ENCODE data around the gene SEMA3G.

SEMA3G gene

DNA sequence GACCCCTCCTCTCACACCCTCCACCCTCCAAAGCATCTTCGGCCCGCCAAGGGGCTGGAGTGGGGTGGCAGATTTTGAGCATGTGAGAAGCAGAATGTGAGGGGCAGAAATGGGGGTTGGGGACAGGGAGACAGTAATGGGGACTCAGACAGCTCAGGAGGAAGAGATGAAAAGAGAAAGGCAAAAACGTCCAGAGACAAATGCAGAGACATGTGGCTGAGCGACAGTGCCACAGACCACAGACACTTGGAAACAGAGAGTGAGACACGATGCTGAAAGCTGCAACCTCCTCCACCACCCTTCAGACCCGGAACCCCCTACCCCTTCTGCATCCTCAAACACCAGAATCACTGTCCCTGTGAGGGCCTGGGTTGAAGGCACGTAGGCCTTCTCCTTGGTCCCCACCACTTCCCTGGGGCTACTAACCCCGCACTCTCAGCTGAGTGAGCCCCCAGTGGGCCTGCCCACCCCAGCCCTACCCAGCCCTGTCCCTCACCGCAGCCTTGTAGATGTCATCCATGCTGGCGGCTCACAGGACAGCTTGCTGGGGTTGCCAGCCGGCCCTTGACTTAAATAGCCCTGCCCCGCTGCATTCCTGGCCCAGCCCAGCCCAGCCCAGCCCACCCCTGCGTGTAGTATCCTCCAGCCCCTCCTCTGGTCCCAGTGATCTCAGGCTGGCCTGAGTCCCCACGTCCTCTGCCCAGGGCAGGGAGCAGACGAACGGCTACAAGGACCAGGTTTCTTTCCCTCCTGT, 8.8 kb upstream of the SEMA3G start, which contains the start of gene TNNC1:
Gene TNNC1 (minus strand): TSS at position 546 of the 754 bp plus-strand sequence. CDS start 26 bp downstream, at position 520.
- DNase-seq: no peak

DNA sequence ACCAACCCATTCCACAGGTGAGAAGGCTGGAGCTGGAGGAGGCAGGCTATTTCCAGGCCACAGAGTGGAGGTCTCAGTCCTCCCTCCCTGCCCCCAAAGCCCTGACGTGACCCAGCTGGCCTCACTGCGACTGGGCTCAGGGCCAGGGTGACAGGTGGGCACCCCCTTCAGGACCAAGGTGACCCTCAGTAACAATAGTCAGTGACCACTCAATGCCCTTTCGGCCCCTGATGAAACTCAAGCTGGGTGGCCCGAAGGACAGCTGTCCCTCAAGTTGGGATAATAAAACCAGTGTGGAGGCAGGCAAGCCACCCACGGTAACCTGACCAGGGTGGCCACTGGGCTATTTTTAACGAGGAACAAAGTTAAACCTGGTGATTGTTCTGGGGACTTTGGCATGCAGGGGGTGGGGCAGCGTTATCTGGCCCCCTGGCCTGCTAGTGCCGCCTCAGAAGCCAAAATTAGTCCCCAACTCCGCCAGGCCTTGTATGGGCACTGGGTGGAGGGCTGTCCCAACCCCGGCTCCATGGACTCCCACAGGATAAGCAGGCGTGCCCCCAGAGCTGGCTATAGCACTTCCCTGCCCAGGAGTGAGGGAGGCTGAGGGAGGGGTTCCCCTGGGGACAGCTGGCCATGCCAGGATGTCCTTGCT, 7.8 kb upstream of the SEMA3G start:
- no peak for DNase-seq

DNA sequence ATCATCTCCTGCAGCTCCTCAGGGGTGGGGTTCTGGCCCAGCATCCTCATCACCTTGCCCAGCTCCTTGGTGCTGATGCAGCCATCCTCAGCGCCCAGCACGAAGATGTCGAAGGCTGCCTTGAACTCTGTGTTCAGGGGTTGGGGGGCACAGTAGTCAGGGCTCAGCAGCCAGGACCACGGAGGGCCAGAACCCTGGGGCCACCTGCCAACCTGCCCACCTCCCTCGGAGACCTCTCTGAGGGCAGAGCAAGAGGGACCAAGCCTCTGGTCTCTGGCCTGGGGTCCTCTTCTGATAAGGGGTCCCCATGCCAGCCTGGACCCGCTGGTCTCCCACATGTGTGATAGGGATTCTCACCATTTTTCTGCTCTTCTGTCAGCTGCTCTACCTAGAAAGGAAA, 7.2 kb upstream of the SEMA3G start:
- no peak for DNase-seq

DNA sequence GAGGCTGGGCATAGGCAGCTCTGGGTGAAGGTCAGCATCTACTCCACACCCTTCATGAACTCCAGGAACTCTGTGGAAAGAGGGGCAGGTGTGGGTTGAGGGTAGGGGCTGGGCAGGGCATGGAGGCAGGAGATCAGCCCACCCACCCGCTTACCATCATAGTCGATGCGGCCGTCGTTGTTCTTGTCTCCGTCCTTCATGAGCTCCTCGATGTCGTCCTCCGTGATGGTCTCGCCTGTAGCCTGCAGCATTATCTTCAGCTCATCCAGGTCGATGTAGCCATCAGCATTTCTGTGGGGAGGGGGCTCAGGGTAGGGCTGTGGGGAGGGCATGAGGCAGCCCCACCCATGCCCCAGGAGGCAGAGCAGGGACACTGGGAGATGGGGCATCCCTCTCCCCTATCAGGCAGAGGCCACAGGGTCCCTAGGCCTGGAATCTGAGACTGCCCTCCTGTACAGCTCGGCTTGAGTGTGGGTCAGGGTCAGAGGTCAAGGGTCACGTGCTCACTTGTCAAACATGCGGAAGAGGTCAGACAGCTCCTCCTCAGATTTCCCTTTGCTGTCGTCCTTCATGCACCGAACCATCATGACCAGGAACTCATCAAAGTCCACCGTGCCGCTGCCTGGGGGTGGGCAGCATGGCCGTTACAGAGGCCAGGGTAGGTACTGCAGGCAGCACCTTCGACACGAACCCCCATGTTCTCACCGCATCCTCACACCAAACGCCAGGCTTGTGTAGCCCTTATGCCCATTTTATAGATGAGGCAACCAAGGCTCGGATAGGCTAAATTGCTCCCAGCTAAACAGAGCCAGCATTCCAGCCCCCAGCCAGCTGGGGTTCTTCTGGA, 6.6 kb upstream of the SEMA3G start:
- no peak for DNase-seq

DNA sequence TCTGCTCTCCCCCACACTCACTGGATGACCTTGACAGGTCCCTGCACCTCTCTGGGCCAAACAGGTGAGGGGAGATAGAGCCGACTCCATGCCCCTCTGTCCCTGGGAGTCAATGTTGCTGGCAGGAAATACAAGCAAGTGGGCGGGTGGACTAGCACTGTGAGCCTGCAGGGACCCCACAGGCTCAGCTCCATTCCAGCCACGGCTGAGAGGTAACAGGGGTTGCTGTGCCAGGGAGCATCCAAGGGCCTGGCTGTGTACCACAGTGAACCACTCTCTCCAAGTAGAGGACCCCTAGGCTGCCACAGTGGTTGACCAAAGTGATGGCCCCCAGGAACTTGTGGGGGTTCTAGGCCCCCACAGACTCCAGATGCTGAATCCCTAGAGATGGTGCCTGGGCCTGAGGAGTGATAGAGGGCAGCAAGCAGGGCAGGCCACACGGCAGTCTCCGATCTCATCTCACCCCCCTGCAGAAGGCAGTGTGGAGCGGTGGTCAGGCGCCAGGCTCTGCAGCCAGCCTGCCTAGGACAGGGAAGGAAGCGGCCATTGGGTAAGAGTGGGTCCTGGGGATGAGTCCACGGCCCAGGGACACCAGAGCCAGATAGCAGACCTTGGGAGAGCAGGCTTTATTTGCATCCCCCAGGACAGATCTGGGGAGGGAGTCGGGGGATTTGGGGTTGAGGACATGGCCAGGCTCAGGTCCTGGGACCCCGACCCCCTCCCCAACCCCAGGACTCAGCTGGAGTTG, 5.8 kb upstream of the SEMA3G start:
- DNase-seq: no peak

DNA sequence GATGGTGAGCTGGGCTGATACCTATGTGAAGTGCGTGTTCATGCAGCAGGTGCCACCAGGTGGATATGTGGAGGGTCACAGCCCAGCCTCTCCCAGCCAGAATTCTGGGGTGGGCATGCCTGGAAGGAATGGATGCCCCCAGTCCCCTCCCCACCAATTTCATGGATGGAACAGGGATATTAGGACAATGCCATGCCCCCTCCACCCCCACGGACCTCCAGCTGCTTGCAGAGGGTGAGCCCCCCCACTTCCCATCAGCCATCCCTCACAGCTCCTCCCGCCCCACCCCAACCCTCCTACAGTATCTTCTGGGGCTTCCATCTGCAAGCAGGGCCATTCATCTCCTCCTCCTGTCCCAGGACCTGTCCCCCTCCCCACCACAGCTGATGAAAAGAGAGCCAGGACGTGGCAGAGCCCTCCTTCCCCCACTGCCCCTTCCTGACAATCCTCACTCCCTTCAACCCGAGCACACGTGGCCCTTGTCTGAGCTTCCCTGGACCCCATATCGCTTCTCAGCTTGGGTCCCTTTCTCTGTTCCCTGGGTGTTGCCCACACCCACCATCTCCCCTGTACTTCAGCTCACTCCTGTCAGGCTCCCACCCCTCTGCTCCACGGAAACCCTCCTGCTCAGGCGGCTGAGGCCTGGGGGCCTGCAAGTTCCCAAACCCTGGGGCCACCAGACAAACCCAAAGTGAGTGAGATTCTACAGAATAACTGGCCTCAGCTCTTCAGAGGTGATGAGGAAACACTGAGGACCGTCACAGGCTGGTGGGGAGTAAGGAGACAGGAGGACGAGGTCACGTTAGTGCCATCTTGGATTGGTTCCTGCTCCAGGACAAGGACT, 2.8 kb upstream of the SEMA3G start:
- DNase-seq: no peak

DNA sequence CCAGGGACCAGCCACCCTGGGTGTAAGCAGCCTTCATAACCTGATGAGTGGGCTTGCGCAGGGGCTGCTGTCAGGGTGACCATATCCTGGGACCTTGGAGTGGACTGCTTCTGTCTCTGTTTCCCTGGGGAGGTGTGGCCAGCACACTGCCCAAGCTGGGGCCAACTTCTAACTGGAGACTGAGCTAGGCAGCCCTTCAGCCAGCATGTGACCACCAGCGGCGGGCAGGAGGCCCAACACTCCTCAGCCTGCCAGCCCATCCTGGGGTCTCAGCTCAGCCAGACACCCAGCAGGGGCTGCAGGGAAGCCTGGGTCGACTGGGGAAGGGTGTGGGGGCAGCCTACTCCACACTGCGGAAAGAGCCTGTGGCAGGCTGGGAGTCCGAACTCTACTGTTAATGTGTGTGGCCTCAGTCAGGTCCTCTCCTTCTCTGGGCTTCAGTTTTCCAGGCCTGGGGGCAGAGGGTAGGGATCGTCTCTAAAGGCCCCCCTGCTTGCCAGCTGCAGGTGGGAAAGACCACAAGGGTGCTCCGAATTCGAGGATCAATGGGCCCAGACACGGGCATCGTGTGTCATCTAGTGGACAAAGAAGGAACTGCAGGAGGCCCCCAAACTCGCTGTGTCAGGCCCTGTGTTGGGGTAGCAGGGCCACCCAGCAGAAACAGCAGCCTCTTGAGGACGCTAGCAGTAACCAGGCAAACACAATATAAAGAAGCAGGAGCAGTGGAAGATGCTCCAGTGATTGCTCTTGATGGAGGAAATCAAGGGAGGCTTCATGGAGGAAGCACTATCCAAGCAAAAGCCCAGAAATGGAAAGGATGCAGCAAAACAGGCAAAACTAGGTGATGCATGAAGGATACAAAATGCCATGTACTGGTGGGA, 2.0 kb upstream of the SEMA3G start:
- no peak for DNase-seq

DNA sequence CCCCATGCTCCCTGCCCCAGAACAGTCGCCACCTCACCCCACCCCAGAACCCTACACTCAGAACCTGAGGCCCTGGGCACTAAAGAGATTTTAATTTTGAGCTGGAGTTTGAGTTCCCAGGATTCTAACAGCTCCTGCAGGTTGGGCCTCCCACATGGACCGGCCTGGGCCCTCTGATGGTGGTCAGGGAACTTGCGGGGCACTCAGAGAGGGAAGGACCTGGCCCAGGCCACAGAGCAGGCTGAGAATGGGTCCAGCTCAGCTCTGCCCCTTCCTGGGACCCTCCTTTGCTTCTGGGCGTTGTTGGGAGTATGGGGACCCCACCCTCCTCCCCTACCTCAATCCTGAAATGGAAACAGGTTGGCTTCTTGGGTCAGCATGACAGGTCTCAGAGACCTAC, 1.1 kb upstream of the SEMA3G start:
- no peak for DNase-seq

DNA sequence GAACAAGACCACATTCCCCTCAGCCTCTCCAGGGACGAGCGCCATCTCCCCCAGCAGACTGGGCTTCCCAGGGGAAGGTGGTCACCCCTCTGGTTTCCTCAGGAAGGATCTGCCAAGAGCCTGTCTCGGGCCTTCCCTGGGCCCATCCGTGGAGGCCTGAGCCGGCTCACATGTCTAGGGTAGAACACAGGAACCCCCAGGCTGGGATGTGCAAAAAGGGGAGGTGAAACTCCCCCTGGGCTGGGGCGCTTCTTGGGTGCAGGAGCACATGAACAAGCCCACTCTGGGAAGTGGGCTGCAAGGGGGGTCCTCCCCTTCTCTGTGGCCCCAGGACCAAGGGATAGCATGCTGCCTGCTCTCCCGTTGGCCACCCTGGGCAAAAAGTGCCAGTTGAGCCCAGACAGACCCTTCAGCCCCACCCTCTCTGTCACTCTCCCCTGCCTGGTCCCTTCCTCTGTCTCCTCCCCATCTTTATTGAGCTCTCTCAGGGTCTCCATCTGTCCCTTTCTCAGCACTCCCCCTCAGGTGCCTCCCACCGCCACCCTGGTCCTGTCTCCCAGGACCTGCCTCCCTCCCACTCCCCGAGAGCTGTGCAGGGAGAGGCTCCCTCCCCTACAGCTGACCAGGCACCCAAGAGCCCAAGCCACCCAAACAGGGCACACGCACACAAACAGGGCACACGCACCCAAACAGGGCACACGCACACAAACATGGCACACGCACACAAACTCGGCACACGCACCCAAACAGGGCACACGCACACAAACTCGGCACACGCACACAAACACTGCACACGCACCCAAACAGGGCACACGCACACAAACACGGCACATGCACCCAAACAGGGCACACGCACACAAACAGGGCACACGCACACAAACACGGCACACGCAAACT, 864 bp downstream of the SEMA3G start:
- DNase-seq: no peak

DNA sequence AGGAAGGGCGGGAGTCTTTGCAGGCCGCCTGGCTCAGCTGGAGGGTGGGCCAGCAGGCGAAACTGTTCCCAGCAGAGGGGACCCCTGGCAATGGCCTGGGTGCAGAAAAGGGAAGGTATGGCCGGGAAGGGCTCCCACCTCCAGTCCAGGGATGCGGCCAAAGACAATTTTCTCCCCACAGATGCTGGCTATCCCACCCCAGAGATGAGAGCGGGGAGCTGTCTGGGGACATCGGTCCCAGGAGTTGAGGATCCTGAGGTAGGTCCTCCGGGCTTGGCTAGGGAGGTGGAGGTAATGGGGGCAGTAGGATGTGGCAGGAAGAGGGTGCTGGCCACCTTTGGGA, 1.7 kb downstream of the SEMA3G start:
- no peak for DNase-seq

DNA sequence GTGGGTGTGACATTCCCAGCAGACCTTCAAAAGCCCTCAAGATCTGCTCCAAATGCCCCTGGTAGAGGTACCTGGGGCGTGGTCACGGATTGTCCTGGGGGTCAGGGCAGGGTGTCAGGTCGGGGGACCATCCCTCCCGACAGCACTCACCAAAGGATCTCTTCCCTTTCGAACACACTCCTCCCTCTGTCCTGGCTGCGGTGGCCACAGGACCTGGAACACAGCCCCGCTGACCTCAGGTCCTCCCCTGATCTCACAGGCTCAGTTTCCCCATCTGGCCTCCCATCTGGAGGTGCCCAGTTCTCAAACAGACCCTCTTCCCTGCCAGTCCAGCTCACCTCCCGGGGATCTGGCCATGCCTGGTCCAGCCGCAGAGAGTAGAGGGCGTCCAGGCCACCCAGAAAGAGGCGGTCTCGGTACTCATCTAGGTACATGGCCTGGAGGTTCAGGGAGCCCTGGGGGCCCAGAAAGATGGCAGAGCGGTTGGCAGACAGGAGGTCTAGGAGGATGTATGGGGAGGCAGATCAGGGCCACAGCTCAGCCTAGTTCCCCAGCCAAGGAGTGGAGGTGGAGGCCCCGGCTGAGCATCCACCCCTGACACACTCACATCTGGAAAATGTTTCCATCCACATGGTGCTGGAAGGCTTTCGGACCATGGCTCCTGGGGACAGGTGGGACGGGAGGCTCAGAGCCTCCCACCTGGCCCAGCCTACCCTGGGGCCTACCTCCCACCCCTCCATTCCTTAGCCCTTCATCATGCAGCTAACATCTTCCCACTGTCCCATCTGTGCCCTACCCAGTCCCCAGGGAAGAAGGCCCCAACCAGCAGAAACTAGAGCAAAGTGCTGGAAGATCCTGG, 2.3 kb downstream of the SEMA3G start:
- no peak for DNase-seq

DNA sequence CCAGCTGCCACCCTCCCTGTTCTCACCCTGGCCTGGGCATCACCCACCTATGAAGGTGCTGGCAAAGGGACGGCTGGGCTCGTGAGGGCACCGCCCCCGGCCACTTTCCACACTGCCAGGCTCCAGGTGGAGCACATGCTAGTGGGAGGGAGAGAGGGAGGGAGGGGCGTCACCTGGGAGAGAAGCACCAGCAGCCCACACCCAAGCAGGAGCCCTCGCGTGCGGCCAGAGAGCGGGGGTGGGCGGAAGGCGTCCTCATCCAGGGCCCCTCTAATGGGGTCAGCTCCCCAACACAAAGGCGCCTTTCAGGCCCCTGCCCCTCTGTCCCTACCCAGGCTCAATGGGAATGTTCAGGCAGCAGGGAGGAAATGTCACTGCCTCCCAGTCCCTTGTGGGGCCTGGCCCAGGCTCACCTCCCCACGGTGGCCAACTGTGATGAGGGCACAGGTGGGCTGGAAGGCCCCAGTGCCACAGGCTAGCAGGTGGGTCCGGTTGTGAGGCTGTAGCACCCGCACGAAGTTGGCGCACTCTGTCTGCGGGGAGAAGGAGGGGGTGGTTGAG, 3.1 kb downstream of the SEMA3G start:
- no peak for DNase-seq

DNA sequence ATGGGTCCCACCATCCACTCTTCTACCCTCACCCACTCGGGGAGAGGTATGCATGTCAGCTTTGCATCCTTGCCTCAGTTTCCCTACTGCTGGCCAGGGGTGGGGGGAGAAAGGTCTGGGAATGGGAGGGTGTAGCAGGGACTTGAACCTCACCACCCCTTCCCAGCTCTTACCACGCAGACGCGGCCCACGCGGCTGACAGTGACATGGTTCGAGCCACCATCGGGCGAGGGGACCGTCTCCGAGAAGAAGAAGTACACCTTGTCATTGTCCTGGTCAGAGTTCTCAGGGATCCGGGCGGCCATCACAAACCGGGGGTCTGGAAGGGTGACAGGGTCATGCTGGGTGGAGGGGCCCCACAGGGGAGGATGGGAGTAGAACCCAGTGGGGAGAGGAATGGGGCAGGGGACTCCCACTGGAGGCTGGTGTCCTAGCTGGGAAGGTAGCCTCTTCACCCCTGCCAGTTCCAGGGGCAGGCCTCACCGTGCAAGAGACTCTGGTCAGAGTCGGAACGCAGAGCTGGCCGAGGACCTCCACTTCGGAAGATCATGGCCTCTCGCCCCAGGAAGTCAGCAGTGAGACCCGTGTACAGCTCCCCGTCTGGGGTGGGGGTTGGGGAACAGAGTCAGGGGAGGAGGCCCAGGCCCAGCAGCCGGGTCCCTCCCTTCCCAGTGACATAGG, 3.7 kb downstream of the SEMA3G start:
- no peak for DNase-seq

DNA sequence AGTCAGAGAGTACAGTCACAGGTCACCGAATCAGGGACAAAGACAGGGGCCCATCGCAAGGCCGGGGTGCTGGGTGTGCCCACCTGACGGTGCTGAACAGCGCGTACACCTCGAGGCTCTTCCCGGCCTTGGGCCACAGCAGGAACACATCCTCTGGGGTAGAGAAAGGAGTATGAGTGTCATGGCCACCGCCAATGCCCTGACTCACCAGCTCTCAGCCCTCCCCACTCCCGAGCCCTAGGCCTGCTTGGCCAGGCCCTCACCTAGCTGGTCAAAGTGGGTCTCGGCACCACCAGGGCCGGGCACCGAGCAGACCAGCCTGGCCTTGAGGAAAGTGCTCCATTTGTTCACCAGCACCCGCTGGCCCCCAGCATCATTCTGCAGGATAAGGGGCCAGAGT, 4.2 kb downstream of the SEMA3G start:
- DNase-seq: no peak

DNA sequence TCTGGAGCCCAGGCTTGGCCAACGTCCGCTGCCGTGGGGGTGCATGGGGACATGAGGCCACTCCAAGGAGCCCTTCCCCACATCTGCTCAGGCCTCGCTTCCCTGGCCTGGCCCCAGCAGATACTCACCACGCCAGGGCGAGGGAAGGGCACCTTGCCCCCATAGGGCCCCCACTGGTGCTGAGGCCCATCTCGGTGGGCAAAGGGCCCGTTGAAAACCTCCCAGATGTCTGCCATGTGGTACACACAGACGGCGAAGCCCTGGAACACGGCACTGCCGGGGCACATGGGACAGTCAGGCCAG, 4.7 kb downstream of the SEMA3G start:
- no peak for DNase-seq

DNA sequence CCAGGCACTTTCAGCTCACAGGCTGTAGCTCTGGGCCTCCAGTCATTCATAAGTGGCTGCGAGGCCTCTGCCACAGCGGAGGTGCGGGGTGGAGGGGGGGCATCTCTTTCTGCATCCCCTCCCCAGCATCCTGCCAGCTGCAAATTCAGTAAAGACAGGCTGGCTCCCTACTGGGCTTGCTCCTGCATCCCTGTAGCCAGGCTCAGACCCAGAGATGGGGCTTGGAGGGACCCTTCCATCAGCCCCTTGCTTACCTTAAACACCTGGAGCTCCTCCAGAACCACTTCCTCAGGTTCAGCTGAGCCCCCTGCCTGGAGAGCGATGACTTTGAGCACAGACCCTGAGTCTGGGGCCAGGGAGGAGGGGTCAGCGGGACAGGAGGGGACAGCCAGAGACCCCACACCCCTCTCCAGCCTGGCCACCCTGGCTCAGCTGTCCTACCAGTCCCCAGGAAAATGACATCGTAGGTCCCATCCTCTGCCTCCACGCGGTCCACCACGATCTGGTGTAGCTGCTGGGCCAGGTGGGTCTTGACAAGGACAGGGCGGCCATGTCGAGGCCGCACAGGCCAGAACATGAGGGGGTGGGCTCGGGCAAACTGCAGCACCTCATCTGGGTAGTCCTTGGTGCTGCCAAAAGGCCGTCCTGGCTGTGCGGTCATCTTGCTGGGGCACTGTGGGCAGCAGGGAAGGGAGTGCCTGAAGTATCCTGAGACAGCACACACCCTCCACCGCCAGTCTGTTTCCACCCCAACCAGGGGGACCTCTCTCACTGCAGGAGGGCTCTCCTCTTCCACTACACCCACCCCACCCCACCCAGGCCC, 5.3 kb downstream of the SEMA3G start:
- DNase-seq: no peak
